ENCODE results near the gene FUT8.
"Not testable (repeated sequence)": the region's sequence is repeated elsewhere in the genome, so short reads cannot be mapped to it uniquely, and the experiment has no call there.

Gene FUT8

DNA sequence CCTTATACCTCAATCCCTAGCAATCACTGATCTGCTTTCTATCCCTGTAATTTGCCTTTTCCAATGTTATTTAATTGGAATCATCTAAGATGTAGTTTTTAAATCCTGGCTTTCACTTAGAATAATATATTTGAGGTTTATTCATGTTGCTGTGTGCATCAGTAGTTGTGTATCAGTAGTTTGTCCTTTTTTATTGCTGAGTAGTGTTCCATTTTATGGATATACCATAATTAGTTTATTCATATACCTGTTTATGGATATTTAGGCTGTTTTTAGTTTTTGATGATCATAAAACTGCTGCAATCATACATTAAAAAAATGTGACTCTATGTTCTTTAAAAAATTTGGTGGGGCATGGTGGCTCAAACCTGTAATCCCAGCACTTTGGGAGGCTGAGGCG is 43.7 kb downstream of the FUT8 start:
- DNase-seq, result no peak

DNA sequence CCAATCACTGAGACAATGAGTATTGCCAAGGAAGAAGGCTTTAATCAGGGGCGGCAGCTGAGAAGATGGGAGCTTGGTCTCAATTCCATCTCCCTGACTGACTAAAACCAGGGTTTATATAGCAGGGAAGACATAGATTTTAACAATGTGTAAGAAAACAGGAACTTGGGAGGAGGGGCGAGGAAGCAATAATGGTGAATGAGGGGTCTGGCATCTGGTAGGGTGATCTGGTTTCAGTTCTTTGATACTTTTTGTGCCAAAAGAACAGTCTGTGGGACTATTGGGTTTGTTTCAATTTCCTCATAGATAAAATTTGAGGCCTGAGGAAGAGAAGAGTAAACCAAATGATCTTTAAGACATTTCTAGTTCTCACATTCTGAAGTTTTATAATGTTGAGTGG is 49.2 kb downstream of the FUT8 start:
- no peak for DNase-seq

DNA sequence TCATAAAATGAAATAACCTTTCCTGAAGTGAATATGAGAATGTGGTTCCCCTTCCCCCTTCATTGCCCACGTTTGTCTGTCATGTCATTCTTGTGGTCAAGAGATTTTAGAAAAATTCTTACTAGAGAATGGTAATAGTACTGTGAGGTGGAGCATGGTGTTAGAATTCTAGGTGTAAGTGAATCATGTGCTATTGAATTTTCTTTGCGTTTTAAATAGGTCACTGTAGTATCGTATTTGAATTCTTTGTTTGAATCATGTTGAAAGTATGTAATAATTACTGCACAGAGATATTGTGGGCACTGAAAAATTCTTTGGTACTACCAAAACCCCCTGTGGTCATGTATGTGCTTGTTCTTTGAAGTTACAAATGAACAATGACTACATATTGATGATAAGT is 49.9 kb downstream of the FUT8 start:
- DNase-seq, result no peak

DNA sequence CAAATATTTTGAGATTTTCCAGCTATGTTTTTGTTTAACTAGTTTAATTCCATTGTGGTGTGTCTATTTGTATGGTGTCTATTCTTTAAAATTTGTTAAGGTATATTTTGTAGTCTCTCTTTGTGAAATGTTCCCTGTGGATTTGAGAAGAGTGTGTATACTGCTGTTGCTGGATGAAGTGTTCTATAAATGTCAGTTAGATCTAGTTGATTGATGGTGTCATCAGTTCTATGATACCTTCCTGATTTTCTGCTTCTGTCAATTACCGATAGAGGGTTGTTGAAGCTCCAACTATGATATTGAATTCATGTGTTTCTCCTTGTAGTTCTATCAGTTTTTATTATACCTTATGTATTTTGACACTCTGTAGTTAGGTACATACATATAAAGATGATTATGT is 53.1 kb downstream of the FUT8 start:
- DNase-seq, result no peak

DNA sequence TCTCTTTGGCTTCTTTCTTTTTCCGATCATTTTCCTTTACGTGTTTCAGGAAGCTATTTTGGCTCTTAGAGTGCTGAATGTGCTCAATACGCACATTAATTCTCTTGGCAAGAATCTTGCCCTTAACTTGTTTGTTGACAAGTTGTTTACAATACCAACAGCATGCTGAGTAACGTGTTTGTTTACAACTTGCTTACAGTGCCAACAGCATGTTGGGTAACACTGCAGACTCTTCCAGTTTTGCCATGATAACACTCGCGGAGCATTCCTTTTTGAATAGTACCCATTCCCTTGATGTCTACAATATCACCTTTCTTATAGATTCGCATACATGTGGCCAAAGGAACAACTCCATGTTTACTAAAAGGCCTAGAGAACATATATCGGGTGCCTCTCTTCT is 55.4 kb downstream of the FUT8 start:
- DNase-seq, result not testable (repeated sequence)

DNA sequence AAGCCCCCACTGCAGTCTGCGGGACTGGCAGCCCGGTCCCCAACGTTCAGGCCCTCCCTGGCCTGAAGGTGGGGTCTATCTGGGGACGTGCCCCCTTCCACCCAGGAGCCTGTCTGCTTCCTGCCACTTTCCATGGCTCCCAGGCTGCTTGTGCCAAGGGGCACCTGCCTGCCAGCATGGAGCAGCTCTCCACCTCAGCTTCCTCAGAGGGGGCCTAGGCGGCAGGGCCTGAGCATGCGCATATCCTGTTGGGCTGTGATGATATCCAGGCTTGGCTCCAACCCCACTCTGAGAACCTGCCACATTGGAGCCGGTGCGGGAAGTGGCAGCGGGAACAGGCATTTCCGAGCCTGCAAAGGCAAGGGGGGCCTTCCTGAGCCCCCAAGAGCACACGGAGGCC is 57.4 kb downstream of the FUT8 start:
- no peak for DNase-seq

DNA sequence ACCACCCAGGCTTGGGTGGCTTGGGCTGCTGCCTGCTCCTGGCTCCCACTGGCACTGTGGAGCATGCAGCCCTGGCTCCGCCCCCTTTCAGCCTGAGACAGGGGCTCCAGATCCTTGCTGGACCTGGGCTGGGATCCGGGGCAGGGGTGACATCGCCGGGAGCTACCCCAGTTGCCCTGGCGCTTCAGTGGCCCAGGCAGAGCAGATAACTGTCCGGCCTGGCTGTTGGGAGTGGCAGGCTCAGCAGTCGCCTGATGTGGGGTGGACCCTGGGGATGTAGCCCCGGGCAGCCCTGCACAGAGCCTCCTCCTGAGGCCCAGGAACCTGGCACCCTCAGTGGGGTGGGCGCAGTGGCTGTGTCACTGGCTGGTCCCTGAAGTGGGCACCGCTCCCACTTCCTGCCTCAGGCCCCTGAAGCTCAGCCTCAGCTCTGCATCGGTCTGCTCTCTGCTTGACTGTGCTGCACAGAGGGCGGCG is 57.9 kb downstream of the FUT8 start:
- DNase-seq, result no peak

DNA sequence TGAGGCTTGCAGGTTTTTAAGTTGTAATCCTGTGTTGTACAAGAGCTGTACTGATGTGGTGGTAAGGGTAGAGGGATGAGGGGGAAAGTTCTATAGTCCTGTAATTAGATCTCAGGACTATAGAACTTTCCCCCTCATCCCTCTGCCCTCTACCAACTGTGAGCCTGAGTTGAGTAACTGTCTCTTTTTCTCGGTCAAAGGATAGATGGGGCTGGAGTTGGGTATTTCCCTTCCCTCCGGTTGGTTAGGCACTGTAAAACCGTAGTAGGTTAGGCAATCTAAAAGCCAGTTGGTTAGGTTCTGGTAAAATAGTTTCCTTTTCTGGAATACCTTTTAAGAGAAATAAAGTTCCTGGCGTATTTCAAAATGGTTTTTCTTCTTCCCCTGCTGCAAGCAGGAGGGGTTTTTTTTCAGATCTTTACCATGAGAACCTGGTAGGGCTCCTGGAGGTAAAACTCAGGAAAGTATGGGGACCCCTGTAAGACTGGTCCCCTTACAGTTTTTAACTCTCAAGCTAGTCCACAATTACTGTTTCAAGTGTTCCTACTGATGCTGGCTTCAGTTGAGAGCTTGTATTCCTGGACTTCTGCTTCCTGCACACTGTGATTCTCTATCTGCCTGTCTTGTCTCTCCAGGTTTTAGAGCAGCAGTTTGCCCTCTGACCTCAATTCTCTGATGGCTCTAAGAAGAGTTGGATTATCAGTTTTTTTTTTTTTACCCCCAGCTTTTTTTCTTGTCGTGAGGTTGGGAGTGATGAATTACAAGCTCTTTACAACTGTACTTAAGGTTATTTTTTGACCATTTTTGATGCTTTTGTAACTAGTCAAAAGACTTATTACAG is 58.7 kb downstream of the FUT8 start:
- no peak for DNase-seq

DNA sequence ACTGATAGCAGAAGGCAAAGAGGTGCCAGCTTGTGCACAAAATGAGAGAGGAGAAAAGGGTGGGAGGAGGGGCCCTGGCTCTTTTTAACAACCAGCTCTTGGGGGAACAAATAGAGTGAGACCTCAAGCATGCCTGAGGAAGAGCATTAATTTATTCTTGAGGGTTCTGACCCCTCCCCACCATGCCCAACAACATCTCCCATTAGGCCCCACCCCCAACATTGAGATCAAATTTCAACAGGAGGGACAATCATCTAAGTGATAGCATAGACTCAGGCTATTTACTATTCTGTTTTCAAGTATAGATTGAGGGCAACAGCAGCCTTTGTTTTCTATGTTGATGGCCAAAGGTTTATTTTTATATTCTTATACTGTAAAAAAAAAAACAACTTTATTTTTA is 59.7 kb downstream of the FUT8 start:
- DNase-seq, result no peak

DNA sequence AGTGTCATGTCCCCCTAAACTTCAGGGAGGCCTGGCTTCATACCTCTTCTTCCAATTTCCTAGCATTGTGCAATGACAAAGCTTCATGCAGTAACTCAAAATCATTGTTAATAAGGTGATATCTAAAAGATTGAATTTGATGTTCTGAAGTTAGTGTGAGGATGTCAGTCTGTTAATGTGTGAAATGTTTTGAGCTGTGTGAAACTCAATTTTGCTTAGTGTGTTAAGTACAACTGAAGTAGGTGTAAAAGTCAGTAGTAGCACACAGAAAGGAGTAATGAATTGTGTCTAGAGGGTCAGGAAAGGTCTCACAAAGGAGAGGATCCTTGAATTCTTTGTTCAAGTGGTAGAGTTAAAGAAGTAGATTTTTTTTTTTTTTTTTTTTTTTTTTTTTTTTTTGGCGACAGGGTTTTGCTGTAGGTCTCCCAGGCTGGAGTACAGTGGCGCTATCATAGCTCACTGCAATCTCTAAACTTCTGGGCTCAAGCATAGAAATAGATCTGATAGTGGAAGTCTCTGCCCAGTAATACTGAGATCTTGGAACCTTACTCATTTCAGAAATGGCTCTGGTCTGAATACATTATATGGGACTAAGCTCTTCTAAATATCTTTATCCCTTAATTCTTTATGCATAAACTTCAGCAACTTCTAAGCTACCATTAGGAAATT is 63.9 kb downstream of the FUT8 start:
- DNase-seq, result no peak

DNA sequence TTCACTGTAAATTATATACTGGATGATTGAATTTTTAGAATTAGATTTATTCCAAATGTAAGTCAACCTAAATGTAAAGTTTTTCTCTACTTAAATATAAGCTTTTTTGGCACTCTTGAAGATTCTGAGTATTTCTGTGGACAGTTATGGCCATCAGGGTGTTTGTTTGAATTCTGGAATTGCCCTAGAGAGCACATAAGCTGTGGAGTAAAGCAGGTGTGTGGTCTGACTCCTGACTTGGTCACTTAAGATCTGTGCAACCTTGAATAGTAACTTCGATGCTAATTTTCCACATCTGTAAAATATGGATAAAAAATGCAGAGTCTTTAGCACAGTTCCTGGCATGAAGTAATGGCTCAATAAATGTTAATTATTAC is 64.4 kb downstream of the FUT8 start:
- DNase-seq, result no peak

DNA sequence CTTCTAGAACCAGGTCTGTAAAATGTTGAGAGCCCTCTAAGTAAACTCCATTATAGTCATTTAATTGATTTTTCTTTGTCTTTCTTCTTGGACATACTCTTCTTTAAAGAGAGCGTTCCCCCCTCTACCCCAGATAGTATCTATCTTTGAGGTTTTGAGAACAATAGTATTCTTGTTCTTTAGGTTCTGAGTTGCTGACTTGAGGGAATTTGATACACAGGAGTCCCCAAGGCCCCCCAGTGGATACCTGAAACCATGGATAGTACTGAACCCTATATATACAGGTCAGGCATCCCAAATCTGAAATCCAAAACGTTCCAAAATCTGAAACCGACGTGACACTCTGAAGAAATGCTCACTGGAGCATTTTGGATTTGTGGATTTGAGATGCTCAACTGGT is 65.5 kb downstream of the FUT8 start:
- no peak for DNase-seq

DNA sequence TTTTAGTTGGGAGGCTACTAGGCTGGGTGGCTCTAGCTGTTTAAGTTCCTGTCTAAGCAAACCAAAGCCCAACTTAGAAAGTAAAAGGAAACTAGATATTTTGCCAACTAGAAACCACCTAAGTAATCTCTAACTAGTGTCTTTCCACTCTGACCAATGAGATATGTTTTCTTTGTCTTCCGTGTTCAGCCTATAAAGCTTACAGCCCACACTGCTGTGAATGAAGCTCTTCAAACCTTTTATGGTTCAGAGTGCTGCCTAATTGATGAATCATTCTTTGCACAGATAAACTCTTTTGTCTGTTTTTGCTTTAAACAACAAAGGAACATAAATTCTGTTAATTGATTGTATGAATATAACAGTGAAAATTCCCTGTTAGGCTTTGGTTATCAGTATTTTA is 66.1 kb downstream of the FUT8 start:
- no peak for DNase-seq

DNA sequence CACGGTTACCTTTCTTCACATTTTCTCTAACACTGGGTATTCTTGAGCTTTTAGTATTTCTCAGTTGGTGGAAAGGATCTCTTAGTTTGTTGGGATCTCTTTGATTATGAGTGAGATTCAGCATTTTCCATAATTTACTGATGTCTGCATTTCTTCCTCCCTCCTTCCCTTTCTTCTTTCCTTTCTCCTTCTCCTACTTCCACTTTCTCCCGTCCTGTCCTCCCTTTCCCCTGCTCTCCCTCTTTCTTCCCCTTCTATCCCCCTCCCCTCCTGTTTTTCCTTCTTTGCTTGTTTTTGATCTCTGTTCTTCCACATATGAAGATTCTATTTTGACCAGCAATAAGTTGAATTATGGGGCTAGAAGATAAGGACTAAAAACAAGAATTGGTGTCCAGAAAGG is 66.9 kb downstream of the FUT8 start:
- DNase-seq, result no peak

DNA sequence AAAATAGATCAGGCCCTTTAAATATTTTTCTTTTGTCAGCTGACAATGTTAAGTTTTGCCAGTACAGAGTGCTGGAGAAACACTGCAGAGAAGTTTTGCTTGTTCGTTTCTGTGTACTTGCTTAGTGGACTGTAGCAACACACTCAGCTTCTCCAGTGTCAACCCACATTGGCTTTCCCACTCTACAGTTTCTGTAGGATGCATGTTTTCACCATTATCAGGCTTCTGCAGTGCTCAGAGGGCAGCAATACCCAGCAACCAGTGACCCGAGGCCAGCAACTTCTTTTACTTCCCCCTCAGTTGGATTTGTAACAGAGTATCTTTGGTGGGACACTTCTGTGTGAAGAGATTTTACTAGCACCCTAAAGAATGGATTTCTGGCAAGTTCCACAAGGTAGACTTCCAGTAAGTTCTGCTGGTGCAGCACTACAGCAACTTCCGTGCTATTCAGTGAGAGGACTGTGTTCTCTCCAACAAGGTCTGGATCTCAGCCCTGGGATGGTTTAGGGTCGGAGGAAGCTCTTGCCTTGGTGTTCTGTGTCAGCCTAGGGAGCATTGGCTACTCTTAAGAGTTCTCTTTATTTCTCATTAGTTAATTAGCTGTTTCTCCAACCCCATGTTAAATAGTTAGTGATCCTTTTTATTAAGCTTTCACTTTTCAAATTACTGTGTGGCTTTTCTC is 70.4 kb downstream of the FUT8 start:
- DNase-seq, result no peak

DNA sequence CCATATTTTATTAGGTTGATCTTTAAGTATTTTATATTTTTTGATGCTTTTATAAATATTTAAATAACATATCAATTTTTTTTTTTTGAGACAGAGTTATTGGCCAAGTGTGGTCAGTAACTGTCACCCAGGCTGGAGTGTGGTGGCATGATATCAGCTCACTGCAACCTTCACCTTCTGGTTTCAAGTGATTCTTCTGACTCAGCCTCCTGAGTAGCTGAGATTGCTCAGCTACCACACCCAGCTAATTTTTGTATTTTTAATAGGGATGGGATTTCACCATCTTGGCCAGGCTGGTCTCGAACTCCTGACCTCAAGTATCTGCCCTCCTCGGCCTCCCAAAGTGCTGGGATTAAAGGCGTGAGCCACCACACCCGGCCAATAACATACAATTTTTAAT is 71.1 kb downstream of the FUT8 start:
- DNase-seq, result no peak

DNA sequence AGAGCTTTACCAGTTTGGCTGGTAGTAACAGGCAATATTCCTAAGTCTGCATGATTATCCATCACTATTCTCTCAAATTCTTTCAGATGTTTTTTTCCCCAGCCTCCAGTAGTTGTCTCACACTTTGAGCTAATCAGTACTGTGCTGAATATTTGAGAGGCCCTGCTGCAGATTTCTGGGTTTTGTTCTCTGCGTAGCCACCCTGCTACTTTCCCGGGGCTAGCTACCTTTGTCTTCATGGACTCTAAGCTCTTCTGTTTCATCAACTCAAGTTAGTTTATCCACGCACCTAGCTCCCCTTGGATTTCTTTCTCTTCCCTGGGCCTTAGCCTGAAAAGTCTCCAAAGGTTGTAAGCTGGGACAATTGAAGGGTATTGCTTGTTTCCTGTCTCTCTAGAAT is 73.0 kb downstream of the FUT8 start:
- DNase-seq, result no peak

DNA sequence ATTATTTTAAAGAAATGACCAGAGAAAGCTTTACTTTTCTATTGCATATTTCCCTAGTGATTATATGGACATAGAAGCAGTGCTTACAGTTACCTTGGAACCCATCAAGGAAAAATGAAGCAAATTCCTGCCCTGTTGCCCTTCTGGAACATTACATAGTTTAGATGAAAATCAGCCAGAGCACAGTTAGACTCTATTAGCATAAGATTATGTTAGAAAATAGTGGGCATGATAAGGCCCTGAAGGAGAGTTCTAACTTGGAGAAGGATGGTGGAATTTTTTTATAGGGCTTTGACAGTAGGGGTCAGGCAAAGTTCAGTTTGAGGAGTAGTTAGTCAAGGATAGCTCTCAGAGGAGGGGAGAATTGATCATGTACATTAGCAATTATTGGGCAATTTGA is 74.3 kb downstream of the FUT8 start:
- no peak for DNase-seq

DNA sequence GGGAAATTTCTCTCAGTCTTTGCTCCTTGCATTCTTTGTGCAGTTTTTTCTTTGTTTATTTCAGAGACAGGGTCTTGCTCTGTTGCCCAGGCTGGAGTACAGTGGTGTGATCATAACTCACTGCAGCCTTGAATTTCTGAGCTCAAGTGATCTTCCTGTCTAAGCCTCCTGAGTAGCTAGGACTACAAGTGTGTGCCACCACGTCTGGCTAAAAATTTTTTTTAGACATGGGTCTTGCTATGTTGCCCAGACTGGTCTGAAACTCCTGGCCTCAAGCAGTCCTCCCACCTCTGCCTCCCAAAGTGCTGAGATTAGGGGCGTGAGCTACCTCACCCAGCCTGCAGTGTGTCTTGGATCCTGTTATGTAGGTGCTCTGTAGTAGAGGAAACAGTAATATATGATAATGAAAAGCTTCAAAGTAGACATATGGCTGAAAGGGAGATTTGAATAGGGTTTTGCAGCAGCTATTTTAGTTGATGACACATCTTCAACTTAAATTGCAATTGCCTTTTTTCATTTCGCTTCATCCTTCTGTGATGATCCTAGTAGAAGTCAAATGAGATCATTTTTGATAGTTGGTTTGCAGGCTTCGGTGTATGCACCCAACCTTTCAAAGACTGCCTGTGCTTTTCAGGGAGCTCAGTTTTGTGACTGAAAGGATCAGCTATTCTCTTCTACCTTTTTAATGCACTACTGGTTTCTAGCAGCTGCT is 75.4 kb downstream of the FUT8 start:
- DNase-seq, result no peak

DNA sequence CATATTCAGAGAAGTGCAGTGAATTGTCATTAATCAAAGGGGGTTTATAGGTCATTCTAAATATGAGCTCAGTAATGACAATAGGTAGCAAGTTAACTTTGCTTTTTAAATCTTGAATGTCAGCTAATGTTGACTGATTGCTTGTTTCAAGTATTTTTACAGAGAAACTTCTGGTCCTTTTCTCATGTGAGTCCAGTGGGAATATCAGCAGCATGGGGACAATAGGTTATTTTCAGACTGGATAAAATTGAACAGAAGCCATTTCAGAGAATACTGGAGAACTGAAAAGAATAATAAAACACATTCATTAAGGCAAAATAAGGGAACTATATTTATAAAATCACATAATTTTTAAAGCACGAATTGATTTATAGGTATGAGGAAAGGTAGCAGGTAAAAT is 78.7 kb downstream of the FUT8 start:
- no peak for DNase-seq

DNA sequence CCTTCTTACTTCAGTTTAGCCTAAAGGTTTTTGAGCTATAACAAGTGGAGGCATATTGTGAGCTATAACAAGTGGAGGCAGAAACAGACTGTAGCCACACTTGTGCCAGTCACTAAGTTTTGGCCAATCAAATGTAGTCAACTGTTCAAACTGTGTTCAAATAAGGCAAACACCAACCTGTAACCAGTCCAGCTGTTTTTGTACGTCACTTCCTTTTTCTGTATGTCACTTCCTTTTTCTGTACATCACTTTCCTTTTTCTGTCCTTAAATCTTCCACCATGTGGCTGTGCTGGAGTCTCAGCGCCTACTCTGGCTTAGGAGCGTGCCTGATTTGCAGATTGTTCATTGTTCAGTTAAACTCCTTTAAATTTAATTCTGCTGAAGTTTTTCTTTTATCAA is 79.7 kb downstream of the FUT8 start:
- no peak for DNase-seq

DNA sequence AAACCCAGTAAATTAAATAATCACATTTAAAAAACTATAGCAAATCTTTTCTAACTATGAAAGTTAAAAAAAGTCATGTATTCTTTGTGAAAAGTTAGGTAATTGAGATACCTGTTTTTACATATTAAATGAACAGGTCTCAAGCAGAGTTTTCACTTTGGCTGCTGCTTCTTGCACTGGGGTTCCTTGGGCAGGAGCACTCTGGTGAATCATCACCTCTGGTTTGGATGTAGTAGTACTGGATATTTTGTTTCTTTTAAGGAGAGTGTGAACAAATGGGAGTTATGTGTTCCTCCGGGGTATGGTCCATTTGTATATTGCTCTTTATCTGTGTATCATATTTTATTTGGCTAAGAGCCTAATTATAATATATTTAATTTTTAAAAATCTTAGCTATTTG is 82.7 kb downstream of the FUT8 start:
- DNase-seq, result no peak

DNA sequence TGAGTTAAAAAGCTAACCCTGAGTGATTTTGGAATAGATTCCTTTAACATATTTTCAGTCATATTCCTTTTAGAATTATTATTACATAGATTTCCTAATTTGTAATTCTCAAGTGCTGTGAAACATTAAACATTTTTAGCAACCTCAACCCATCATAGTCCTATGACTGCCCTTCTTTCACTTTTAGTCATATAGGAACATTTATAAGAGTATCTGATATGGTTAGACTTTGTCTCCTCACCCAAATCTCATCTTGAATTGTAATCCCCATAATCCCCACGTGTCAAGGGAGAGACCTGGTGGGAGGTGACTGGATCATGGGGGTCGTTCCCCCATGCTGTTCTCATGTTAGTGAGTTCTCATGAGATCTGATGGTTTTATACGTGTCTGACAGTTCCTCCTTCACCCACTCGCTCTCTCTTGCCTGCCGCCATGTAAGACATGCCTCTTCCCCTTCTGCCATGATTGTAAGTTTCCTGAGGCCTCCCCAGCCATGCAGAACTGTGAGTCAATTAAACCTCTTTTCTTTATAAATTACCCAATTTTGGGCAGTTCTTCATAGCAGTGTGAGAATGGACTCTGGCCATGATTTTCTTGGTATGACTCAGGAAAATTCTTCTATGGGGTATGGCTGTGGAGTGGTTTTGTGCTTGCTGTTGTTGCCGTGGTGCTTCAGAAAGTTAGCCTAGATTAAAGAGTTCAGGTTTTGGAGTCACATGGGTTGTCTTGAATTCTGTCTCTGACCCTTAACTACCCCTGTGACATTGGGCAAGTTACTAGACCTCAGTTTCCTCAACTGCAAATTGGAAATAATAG is 83.9 kb downstream of the FUT8 start:
- DNase-seq, result no peak

Data from NK-92 treated with Interleukin-12 subunit alpha and Interleukin-12 subunit beta, amount 100 ng/mL, for 24 hours (cell line).